Mammary epithelial cell (primary cell): Measurements from ENCODE around the gene RPN1.

Experiments
- CTCF ChIP-seq, 2 donors: IDR thresholded peaks in 1 of 2; conservative IDR thresholded peaks in 1 of 2; 2 replicates each; pipeline ENCODE4 v1.5.1; 2011 to 2012; ENCODE audit warnings: inconsistent platforms in 2 of 2, low read length in 2 of 2, mild to moderate bottlenecking in 2 of 2, control low read depth in 1 of 2, low read depth in 1 of 2; ENCODE audit not compliant: insufficient read depth in 1 of 2; ENCODE audit errors: extremely low read depth in 1 of 2
- EZH2 ChIP-seq: IDR thresholded peaks from 2 replicates; pipeline ENCODE4 v1.6.1; 2012; ENCODE audit warnings: low read length, inconsistent platforms, borderline replicate concordance

- TF ChIP-seq EZH2 (no peak), CTCF (conservative IDR thresholded peaks at IDR 0.05 in 1 of 2, IDR thresholded peaks at IDR 0.05 in 1 of 2; ENCODE audit: extremely low read depth in 1 of 2, insufficient read depth in 1 of 2, low read depth in 1 of 2, low read length in 2 of 2) (no peak)
Measured at GRCh38 chr3:128681369-128681829, 30.8 kb upstream of the RPN1 start.
